HEK293T (cell line): ENCODE results near the gene SKIC2.

Source experiments
- BHLHE40 ChIP-seq: fragments of 450-650 bp; IDR thresholded peaks from 2 replicates; pipeline ENCODE4 v1.6.1; 2016; ENCODE audit warnings: mild to moderate bottlenecking, moderate library complexity, borderline replicate concordance
- LEF1 ChIP-seq: fragments of 450-650 bp; IDR thresholded peaks from 2 replicates; pipeline ENCODE4 v1.6.1; 2017; ENCODE audit warnings: mild to moderate bottlenecking, borderline replicate concordance
- NFRKB ChIP-seq: fragments of 450-650 bp; IDR thresholded peaks from 2 replicates; pipeline ENCODE4 v1.6.1; 2016; ENCODE audit warnings: mild to moderate bottlenecking, moderate library complexity
- ZNF384 ChIP-seq: fragments of 450-650 bp; IDR thresholded peaks from 2 replicates; pipeline ENCODE4 v1.6.1; 2016

DNA sequence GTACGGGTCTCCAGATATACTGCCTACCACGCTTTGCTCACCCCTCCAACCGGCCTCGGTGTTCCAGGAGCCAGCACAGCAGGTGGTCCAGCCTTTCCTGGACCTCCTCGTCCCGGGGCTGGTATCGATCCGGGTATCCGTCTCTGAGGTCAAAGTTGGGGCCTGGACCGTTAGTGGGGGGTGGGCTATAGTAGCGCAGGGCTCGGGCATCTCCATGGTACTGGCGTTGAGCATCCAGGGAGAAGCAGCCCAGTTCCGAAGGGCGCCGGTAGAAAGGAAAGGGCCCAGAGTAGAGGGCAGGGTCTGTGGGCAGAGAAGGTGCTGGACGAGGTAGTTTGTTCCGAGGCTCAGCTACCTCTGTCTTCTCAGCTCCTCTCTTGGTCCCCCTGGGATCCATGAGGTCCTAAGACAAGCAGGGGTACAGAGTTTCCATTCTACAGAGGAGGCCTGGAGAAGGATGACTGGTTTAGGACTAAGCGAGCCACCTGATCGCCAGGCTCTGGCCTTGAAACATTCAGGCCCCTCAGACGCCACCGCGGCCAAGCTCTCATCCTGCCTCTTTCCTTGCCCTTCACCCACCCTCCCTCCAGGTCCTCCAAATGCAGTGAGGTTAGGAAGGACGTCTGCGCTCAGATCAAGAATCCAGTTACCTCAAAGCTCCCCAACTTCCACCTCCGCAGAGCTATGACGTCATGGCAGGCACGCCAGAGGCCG, 12.5 kb downstream of the SKIC2 start:
- TF ChIP-seq LEF1 (no peak), BHLHE40 (no peak), NFRKB (no peak), ZNF384 (no peak)
